ENCODE results near the gene SNRPF.

Gene SNRPF

GRCh38 chr12:95859947-95860850 lies 1.4 kb downstream of the SNRPF start:
- peak; percentile 18 for DNase-seq (ENCODE audit: low spot score)

GRCh38 chr12:95862038-95862437 lies 3.3 kb downstream of the SNRPF start:
- DNase-seq (ENCODE audit: low spot score), result no peak

- no peak for DNase-seq (ENCODE audit: low spot score)
Observed at GRCh38 chr12:95863337-95863736, 4.6 kb downstream of the SNRPF start.

- DNase-seq (ENCODE audit: low spot score), result no peak
Observed at GRCh38 chr12:95870897-95871296, 12.1 kb downstream of the SNRPF start.

- DNase-seq (ENCODE audit: low spot score), result no peak
Observed at GRCh38 chr12:95874452-95874851, 15.7 kb downstream of the SNRPF start.

GRCh38 chr12:95877622-95878021 lies 18.9 kb downstream of the SNRPF start:
- peak; percentile 44 for DNase-seq (ENCODE audit: low spot score)

- no peak for DNase-seq (ENCODE audit: low spot score)
Observed at GRCh38 chr12:95880895-95881294, 22.1 kb downstream of the SNRPF start.

GRCh38 chr12:95881331-95881955 lies 22.7 kb downstream of the SNRPF start:
- no peak for DNase-seq (ENCODE audit: low spot score)

GRCh38 chr12:95882080-95882479 lies 23.3 kb downstream of the SNRPF start:
- DNase-seq (ENCODE audit: low spot score), result no peak

GRCh38 chr12:95882873-95883272 lies 24.1 kb downstream of the SNRPF start:
- no peak for DNase-seq (ENCODE audit: low spot score)

- no peak for DNase-seq (ENCODE audit: low spot score)
Observed at GRCh38 chr12:95884998-95885397, 26.2 kb downstream of the SNRPF start.

- no peak for DNase-seq (ENCODE audit: low spot score)
Observed at GRCh38 chr12:95887311-95887710, 28.6 kb downstream of the SNRPF start.

GRCh38 chr12:95890958-95891357 lies 32.2 kb downstream of the SNRPF start:
- no peak for DNase-seq (ENCODE audit: low spot score)

- no peak for DNase-seq (ENCODE audit: low spot score)
Observed at GRCh38 chr12:95896846-95897245, 38.1 kb downstream of the SNRPF start.

GRCh38 chr12:95898081-95898480 lies 39.3 kb downstream of the SNRPF start:
- DNase-seq (ENCODE audit: low spot score), result no peak

- peak; percentile 5 for DNase-seq (ENCODE audit: low spot score)
Observed at GRCh38 chr12:95908573-95908972, 49.8 kb downstream of the SNRPF start.

- DNase-seq (ENCODE audit: low spot score), result no peak
Observed at GRCh38 chr12:95909871-95910270, 51.1 kb downstream of the SNRPF start.

Data from RKO (cell line).